ENCODE data around the gene RELA.
"Not testable (repeated sequence)": the region's sequence is repeated elsewhere in the genome, so short reads cannot be mapped to it uniquely, and the experiment has no call there.

DNA sequence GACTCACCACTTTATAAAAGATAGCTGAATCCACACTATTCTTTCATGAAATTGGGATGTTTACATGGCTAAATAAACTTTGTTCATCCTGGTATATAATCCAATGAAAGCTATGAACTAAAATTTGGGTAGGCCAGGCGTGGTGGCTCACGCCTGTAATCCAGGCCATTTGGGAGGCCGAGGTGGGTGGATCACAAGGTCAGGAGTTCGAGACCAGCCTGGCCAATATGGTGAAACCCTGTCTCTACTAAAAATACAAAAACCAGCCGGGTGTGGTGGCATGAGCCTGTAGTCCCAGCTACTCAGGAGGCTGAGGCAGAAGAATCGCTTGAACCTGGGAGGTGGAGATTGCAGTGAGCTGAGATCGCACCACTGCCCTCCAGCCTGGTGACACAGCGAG lies 29.1 kb upstream of the RELA start:
- not testable (repeated sequence) for TF ChIP-seq CTCF (IDR thresholded peaks at IDR 0.05; ENCODE audit: extremely low read depth in 1 of 2, insufficient read depth in 1 of 2, low read depth in 1 of 2, low read length in 2 of 2); POLR2A (IDR thresholded peaks at IDR 0.05; ENCODE audit: low read depth, low read length); FOS (IDR thresholded peaks at IDR 0.05; ENCODE audit: borderline replicate concordance, insufficient read depth, low read length); POLR2AphosphoS5 (IDR thresholded peaks at IDR 0.05; ENCODE audit: insufficient read depth, low read depth, low read length); EZH2 (IDR thresholded peaks at IDR 0.05; ENCODE audit: borderline replicate concordance, low read depth, low read length, severe bottlenecking); JUN (IDR thresholded peaks at IDR 0.05; ENCODE audit: borderline replicate concordance, insufficient read depth, insufficient read length, low read depth); GATA2 (IDR thresholded peaks at IDR 0.05; ENCODE audit: insufficient read depth, insufficient read length, low read depth, low read length); MYC (IDR thresholded peaks at IDR 0.05; ENCODE audit: low read depth, low read length)

Data from endothelial cell of umbilical vein (primary cell).